HG03378 (cell line): ENCODE results near the gene TAC4.

Experiments
- ATAC-seq: cut with Tn5 transposase; IDR thresholded peaks from one replicate; pipeline ENCODE4 v1.9.1; 2021; ENCODE audit warnings: mild to moderate bottlenecking, moderate library complexity; ENCODE audit not compliant: unreplicated experiment

Gene TAC4

GRCh38 chr17:49873466-49873865 is 25.6 kb upstream of the TAC4 start:
- no peak for ATAC-seq

GRCh38 chr17:49872754-49873377 is 25.0 kb upstream of the TAC4 start:
- no peak for ATAC-seq

GRCh38 chr17:49871211-49871610 is 23.3 kb upstream of the TAC4 start:
- ATAC-seq: no peak

- ATAC-seq: no peak
Observed at GRCh38 chr17:49870298-49870697, 22.4 kb upstream of the TAC4 start.

- ATAC-seq: no peak
Observed at GRCh38 chr17:49869038-49869374, 21.1 kb upstream of the TAC4 start.

DNA sequence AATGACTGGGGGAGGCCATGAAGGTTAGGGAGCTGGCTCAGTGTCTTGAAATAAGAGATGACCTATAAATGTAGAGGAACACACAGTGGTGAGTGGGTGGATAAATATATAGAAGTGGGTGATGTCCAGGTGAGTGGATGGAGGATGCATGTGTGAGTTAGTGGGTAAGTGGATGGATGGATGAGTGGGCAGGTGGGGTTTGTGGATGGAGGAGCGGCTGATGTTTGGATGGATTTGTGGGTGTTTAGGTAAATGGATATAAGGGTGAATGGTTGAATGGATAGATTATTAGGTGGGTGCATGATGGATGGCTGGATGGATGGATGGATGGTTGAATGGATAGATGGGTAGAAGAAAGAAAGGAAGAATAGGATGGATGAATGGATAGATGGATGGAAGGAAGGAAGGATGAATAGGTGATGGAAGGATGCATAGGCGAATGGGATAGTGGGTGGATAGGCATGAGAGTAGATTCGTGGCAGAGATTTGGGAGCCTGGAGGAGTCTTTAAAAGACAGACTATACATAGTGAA is 19.1 kb upstream of the TAC4 start:
- ATAC-seq: no peak

- no peak for ATAC-seq
Observed at GRCh38 chr17:49866019-49866380, 18.1 kb upstream of the TAC4 start.

DNA sequence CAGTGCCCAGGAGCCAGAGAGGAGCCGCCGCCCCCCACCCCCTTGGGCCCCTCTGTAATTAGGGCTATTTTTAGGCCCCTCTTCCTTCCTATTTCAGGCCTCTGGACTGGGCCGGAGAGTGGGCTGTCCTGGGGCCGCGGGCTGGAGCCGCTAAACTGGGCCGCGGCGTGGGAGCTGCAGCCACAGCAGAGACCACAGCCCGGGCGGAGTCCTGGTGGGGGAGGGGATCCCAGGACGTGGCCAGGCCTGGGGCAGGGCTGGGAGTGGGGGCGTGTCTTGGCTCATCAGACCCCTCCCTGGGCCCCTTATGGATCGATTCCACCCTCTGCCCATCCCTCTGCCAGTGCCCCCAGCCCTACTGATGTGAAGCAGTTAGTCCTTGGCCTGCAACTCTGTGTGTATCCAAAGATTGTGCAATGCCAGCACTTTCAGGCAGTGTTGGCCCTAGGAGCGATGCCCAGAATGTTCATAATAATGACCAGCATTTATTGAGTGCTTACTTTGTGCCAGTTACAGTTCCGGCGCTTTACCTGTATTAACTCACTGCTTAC is 15.0 kb upstream of the TAC4 start:
- ATAC-seq: no peak

- no peak for ATAC-seq
Observed at GRCh38 chr17:49861150-49861884, 13.4 kb upstream of the TAC4 start.

GRCh38 chr17:49859991-49860953 is 12.4 kb upstream of the TAC4 start:
- ATAC-seq: no peak

DNA sequence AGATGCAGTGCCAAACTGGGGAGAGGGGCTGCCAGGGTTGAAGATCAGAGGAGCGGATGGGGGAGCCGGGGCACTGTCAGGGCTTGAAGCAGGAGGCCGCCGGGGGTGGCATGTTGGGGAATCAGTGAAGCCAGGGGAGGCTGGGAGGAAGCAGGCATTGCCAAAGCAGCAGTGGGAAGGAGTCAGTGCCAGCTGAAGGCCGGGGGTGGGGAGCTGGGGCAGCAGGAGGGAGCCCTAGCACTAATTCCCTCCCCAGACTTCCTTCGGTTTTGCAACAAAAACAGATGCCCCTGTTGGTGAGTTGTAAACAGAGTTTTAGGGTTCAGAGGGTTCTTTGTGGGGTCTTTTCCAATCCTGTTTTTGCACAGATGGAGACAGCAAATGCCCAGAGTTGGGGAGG is 10.9 kb upstream of the TAC4 start:
- ATAC-seq: no peak

DNA sequence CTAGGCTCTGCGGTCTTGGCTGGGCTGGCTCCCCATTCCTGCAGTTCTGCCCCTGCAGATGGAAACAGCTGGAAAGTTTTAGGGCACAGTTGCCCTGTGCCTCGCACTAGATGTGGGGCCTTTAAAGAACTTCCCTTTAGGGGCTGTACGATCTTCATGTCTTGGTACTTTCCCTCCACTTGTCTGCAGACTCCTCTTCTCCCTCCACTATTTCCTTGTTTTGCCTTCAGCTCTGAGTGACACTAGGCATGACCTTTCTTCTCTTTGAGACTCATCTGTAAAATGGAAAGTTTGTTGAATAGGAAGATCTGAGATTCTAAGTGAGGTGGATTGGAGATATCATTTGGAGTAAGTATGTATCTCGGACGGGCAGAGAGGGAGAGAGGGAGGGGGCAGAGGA is 6.3 kb upstream of the TAC4 start:
- no peak for ATAC-seq

DNA sequence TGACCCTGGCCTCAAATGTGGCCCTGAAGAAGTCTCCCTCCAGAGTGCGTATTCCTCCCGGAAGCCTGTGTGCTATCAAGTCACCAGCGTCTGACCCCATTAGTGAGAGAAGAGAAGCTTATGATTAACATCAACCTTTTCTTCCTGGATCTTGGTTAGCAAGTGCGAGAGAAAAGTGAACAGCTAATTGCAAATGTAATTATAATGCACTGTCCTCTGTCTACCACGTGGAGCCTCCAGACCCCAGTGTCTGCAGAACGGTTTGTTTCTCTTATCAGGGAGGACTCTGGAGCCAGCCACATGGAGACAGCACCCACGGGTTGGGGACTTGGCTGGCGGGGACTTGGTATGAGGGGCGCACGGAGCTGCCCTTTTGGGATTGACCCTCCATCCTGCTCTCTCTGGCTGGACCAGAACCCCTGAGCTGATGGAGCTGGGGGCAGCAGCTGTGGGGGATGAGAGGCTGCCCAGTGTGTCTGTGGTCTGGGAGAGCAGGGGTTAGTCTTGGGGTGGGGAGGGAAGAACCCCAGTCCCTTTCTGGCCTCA is 5.7 kb upstream of the TAC4 start:
- ATAC-seq: no peak

DNA sequence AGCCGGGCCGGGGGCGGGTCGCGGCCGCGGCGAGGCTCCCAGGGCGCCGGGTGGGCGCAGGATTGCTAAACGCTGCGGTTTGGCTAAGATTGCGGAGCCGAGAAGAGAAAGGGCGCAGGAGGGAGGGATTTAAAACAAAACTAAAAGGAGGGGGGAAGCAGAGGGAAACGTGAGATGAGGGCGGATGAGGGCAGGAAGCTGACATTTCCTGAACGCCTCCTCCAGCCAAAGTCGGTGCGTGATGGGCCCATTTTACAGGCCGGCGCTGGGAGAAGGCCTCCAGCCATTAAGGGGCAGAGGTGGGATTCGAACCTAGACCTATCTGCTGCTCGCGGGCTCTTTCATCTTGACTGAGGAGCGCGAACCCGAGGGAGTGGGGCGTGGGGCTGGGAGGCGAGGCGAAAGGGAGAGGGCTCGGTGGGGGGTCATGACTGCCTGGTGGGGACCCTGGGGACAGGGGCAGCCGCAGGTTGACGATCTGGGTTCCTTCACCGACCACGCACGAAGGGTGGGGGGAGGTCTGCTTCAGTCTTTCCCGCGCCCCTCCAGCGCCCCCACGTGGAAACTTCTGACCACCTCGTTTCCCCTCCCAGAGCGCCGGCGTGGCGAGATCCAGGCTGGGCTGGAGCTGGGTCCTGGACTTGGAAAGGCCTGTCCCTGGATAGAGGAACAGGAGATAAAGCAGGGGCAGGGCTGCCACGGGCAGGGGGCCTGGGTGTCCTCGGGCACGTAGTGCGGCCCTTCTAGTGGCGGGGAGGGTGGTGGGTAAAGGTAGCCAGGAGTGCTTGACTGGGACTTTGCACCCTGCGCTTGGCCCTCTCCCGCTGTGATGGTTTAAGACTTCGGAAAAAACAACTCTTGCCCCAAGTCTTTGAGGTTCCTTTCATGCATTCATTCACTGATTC is 3.8 kb upstream of the TAC4 start:
- ATAC-seq: no peak

- no peak for ATAC-seq
Observed at GRCh38 chr17:49850772-49851386, 3.0 kb upstream of the TAC4 start.

DNA sequence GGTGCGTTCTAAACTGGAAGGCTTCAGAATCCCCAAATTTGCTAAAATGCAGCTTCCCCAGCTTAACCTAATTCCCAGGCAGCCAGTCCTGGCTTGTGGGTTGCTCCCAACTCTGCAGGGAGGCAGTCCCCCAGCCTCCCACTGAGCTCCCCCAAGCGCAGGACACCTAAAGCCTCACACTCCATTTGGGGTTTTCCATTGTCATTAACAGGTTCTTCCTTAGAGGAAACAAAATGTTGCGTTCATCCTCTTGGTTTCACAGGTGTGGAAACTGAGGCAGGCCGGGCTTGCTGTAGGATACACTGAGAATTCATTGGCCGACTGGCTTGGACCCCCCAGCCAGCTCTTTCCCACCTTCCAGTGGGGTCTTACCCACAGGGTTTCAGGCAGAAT is 2.3 kb upstream of the TAC4 start:
- no peak for ATAC-seq

- no peak for ATAC-seq
Observed at GRCh38 chr17:49848739-49849138, 870 bp upstream of the TAC4 start.

- no peak for ATAC-seq
Observed at GRCh38 chr17:49846938-49847712, 744 bp downstream of the TAC4 start.

- no peak for ATAC-seq
Observed at GRCh38 chr17:49845321-49845720, 2.5 kb downstream of the TAC4 start.
